Measurements from ENCODE around the gene SPAG16. TPM values are rescaled to one million over a fixed set of nuclear protein-coding genes. Genes with fewer than 3 reads are reported as not detected.

The SPAG16 gene
- total RNA-seq, 1 experiment from 2014 or later = 21.5 TPM

- POLR2A ChIA-PET = no interaction called here
- no peak overlapping the region for H3K4me3 ChIP-seq (ENCODE audit: low read depth, low read length)
- H3K9me3 ChIP-seq = no peaks in the 10 kb centered on the region
- no peaks in the 10 kb centered on the region for H3K27me3 ChIP-seq (replicated peaks; ENCODE audit: control insufficient read depth, insufficient read depth, low read length)
- Mint-ChIP-seq H3K27ac (ENCODE audit: unreplicated experiment) (no peak overlapping the region), H3K4me1 (ENCODE audit: low read depth, unreplicated experiment) (peaks cover 6% of the 10 kb centered on the region), H3K9me3 (ENCODE audit: unreplicated experiment) (no peaks in the 10 kb centered on the region), H3K27me3 (ENCODE audit: insufficient read depth, unreplicated experiment) (no peaks in the 10 kb centered on the region), H3K36me3 (ENCODE audit: insufficient read depth, unreplicated experiment) (no peaks in the 10 kb centered on the region), H3K4me3 (ENCODE audit: unreplicated experiment) (no peak overlapping the region)
- no peak for TF ChIP-seq CTCF (IDR thresholded peaks at IDR 0.05; ENCODE audit: insufficient read depth in 1 of 2, low read depth in 1 of 2, low read length in 1 of 2, severe bottlenecking in 1 of 2, unreplicated experiment in 1 of 2)
- peaks cover 6% of the 10 kb centered on the region; the same call in 1 of the 2 replicates for H3K4me1 ChIP-seq
- no TSS peak for BruUV-seq (replicated peaks)
- CTCF ChIA-PET = no interaction called here
- no peaks in the 10 kb centered on the region for H3K36me3 ChIP-seq (ENCODE audit: control insufficient read depth, insufficient read depth, low read length)
- DNase-seq = no peak
- intact Hi-C loops (cut with micrococcal nuclease; ENCODE audit: unreplicated experiment) = loop anchor here (5.0 to 10.0 kb wide), 3 partner anchors 342 to 1064 kb away; no protein-coding TSS in a partner anchor
These were observed 31.1 kb upstream of the SPAG16 start for GRCh38 chr2:213253162-213253561.

- no peaks in the 10 kb centered on the region for H3K36me3 ChIP-seq (ENCODE audit: control insufficient read depth, insufficient read depth, low read length)
- no peak overlapping the region for H3K27ac Mint-ChIP-seq (ENCODE audit: unreplicated experiment)
- ChIA-PET POLR2A (no interaction called here), CTCF (no interaction called here)
- H3K9me3 ChIP-seq = no peaks in the 10 kb centered on the region
- H3K9me3 Mint-ChIP-seq (ENCODE audit: unreplicated experiment) = no peaks in the 10 kb centered on the region
- intact Hi-C loops (cut with micrococcal nuclease; ENCODE audit: unreplicated experiment) = loop anchor here (10.0 kb wide), 1 partner anchor 336 kb away; no protein-coding TSS in a partner anchor
- no peaks in the 10 kb centered on the region for H3K4me1 Mint-ChIP-seq (ENCODE audit: low read depth, unreplicated experiment)
- TF ChIP-seq CTCF (IDR thresholded peaks at IDR 0.05; ENCODE audit: insufficient read depth in 1 of 2, low read depth in 1 of 2, low read length in 1 of 2, severe bottlenecking in 1 of 2, unreplicated experiment in 1 of 2) = no peak
- no peaks in the 10 kb centered on the region for H3K36me3 Mint-ChIP-seq (ENCODE audit: insufficient read depth, unreplicated experiment)
- H3K4me1 ChIP-seq = 0 out of 2 replicates have a peak, but pooled peaks cover 3% of the 10 kb centered on the region
- H3K4me3 Mint-ChIP-seq (ENCODE audit: unreplicated experiment) = no peak overlapping the region
- no TSS peak for BruUV-seq (replicated peaks)
- no peaks in the 10 kb centered on the region for H3K27me3 Mint-ChIP-seq (ENCODE audit: insufficient read depth, unreplicated experiment)
- H3K27me3 ChIP-seq (replicated peaks; ENCODE audit: control insufficient read depth, insufficient read depth, low read length) = no peaks in the 10 kb centered on the region
- H3K4me3 ChIP-seq (ENCODE audit: low read depth, low read length) = no peak overlapping the region
- DNase-seq = no peak
These were observed 25.0 kb upstream of the SPAG16 start for GRCh38 chr2:213259266-213259665.

- no peaks in the 10 kb centered on the region for H3K27me3 ChIP-seq (replicated peaks; ENCODE audit: control insufficient read depth, insufficient read depth, low read length)
- H3K4me1 ChIP-seq = 0 out of 2 replicates have a peak, but pooled peaks cover 3% of the 10 kb centered on the region
- H3K4me3 ChIP-seq (ENCODE audit: low read depth, low read length) = no peak overlapping the region
- intact Hi-C loops (cut with micrococcal nuclease; ENCODE audit: unreplicated experiment) = no loop called here
- ChIA-PET CTCF (no interaction called here), POLR2A (no interaction called here)
- no peak for TF ChIP-seq CTCF (IDR thresholded peaks at IDR 0.05; ENCODE audit: insufficient read depth in 1 of 2, low read depth in 1 of 2, low read length in 1 of 2, severe bottlenecking in 1 of 2, unreplicated experiment in 1 of 2)
- H3K27ac Mint-ChIP-seq (ENCODE audit: unreplicated experiment) = no peak overlapping the region
- no peaks in the 10 kb centered on the region for H3K27me3 Mint-ChIP-seq (ENCODE audit: insufficient read depth, unreplicated experiment)
- DNase-seq = no peak
- no peak overlapping the region for H3K4me3 Mint-ChIP-seq (ENCODE audit: unreplicated experiment)
- H3K36me3 ChIP-seq (ENCODE audit: control insufficient read depth, insufficient read depth, low read length) = no peaks in the 10 kb centered on the region
- no peaks in the 10 kb centered on the region for H3K4me1 Mint-ChIP-seq (ENCODE audit: low read depth, unreplicated experiment)
- no peaks in the 10 kb centered on the region for H3K9me3 Mint-ChIP-seq (ENCODE audit: unreplicated experiment)
- no peaks in the 10 kb centered on the region for H3K36me3 Mint-ChIP-seq (ENCODE audit: insufficient read depth, unreplicated experiment)
- no TSS peak for BruUV-seq (replicated peaks)
- H3K9me3 ChIP-seq = no peaks in the 10 kb centered on the region
These were observed 23.0 kb upstream of the SPAG16 start for GRCh38 chr2:213261237-213261636.
